HG02870 (cell line): ENCODE results near the gene TRERF1.
A peak's percentile ranks its signal among the peaks of the same experiment; 100 is the strongest.

Source experiments
- ATAC-seq: cut with Tn5 transposase; IDR thresholded peaks from one replicate; pipeline ENCODE4 v1.9.1; 2021; ENCODE audit warnings: mild to moderate bottlenecking, moderate library complexity; ENCODE audit not compliant: unreplicated experiment

Gene TRERF1

GRCh38 chr6:42394881-42395620 lies 56.7 kb downstream of the TRERF1 start:
- no peak for ATAC-seq

- ATAC-seq = no peak
Observed at GRCh38 chr6:42394151-42394550, 57.6 kb downstream of the TRERF1 start.

DNA sequence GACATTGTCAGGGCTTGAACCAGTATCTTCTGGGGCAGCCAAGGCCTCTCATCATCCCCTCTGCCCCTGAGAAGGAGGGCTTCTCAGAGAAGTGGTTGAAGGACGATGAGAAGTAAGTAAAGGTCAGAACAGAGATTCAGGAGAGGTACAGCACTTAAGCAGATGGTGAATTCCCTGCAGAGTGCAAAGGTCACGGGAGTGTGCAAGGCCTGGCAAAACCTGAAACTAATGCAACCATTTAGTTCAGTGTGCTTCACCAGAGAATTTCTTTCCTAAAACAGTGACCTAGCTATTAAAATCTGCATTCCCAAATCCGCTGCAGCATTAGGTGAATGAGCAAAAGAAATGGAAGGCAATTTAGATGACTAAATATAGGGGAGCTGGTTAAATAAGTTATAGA lies 58.4 kb downstream of the TRERF1 start:
- ATAC-seq = no peak

- no peak for ATAC-seq
Observed at GRCh38 chr6:42392833-42393232, 58.9 kb downstream of the TRERF1 start.

DNA sequence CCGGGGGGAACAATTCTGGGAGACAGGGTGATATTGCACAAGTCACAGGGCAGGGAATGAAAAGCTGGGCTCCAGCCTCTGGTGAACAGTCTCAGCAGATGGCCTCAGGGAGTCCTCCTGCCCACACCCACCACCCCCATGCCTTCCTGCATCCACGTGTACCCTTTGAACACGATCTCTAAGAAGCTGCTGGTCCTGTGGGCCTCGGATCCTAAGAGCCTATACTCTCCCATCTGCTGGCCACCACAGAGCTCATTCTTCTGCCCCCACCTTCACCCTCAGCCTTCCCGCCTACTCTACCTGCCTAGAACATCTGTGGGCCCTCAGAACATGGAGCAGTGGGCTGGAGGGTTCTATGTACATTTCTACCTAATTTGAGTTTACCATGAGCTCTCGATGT lies 60.3 kb downstream of the TRERF1 start:
- ATAC-seq = no peak

GRCh38 chr6:42390228-42390934 lies 61.3 kb downstream of the TRERF1 start:
- ATAC-seq = peak; percentile 65

DNA sequence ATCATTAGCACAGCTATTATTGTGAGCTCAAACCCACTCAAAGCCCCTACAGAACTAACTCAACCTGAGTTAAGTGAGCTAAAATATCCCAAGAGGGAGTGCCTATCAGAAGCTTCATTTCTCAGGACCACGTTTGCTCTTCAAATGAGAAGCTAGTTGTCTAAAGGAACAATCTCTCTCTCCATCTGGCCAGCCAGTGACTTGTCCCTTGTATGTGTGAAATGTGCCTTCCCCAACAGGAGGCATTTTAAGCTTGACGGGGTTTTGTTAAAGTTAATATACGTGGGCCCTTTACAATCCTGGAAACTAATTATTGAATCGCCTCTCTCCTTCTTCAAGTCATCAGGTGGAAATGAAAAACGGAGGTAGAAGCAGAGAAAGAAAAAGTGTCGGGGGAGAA lies 62.0 kb downstream of the TRERF1 start:
- no peak for ATAC-seq

GRCh38 chr6:42388046-42388445 lies 63.7 kb downstream of the TRERF1 start:
- ATAC-seq = no peak

DNA sequence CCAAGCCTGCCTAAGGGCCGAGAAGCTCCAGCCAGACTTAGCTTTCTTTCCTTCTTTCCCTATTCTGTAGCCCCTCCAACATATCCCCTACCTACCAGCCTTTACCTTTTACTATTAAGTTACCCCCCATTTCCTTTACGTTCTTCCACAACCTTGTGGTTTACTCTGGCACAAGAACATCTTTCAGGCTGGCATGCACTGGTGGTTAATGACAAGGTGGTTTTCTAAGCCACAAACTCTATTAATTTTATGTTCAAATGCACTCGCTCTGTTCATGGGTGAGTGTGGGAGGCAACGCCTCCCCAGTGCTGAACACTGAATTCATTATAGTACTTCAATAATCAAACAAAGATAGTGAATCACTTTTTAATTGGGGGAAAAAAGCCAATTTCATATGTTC lies 64.4 kb downstream of the TRERF1 start:
- no peak for ATAC-seq

GRCh38 chr6:42385339-42385738 lies 66.4 kb downstream of the TRERF1 start:
- ATAC-seq = no peak

- no peak for ATAC-seq
Observed at GRCh38 chr6:42383421-42384205, 68.1 kb downstream of the TRERF1 start.

DNA sequence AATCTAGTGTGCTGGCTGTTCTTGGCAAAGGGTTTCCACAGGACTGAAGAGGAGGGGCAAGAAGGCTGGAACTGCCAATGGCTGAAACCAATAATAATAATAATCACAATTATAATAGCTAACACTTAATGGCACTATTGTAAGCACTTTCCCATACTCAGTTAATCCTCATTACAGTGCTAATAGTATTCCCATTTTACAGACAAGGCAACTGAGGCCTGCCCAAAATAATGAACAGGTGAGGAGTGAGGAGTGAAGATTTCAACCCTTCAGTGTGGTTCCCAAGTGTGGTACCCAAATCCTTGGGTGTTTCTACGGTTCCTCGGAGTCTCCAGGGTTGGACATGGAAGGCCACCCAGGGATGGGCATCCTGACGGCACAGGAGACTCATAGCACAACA lies 69.9 kb downstream of the TRERF1 start:
- no peak for ATAC-seq

DNA sequence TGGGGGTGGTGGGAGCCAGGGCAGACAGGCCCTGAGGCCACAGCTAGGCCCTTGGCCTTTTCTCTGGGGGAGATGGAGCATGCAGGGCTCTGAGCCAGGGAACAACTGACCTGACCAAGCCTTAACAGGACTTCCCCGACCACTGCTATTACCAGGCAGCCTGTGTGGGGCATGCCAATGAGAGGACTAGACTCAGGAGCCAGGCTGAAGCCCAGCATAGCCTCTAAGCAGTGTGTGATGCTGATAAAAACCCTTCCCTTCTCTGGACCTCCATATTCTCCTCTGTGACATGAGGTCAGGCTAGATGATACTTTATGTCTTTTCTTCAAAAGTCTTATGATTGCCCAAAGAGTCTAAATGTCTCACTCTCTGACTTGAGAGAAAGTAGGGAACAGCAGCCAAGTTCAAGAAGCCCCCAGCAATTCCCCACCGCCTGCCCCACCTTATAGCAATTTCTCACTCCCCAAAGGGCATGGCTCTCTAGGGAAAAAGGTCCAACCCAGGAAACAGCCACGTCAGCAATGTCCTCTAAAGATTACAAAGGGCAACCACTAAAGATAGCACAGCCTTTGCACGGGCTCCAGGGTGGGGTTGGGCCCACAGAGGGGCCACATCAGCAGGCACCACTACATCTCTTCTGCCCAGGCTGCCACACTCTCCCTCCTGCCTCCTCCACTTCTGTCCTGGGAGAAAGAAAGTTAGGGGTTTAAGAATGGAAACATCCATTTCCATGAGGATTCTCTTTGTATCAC lies 71.3 kb downstream of the TRERF1 start:
- no peak for ATAC-seq

DNA sequence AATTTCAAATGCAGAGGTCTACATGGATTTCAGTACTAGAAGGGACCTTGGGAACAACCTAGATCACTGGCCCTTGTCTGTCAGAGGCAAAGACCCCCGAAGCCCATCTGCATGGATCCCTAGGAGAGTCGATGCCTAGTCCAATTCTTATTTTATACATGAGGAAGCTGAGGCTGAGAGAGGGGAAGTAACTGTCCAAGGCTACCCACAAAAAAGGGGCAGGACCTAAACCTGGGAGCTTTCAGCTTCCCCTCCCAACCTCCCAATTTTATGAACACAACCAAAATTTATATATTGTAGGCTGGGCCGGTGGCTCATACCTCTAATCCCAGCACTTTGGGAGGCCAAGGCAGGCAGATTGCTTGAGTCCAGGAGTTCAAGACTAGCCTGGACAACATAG lies 73.2 kb downstream of the TRERF1 start:
- no peak for ATAC-seq

DNA sequence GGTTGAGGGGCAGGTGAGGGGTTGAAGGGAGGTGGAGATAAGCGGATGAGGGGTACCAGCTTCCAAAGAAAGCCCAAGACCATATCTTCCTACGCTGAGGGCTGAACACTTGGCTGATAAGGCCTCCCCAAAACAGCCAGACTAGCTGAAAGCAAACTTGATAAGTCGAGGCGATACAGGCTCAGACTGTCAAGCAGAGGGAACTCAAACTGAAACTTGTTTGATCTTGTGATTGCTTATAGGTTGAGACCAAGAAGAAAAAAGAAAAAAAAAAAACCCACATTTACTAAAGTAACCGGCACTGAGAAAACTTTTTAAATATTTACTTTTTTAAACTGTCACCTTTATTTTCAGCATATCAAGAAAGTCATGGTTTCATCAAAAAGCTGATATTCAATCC lies 73.6 kb downstream of the TRERF1 start:
- ATAC-seq = no peak

DNA sequence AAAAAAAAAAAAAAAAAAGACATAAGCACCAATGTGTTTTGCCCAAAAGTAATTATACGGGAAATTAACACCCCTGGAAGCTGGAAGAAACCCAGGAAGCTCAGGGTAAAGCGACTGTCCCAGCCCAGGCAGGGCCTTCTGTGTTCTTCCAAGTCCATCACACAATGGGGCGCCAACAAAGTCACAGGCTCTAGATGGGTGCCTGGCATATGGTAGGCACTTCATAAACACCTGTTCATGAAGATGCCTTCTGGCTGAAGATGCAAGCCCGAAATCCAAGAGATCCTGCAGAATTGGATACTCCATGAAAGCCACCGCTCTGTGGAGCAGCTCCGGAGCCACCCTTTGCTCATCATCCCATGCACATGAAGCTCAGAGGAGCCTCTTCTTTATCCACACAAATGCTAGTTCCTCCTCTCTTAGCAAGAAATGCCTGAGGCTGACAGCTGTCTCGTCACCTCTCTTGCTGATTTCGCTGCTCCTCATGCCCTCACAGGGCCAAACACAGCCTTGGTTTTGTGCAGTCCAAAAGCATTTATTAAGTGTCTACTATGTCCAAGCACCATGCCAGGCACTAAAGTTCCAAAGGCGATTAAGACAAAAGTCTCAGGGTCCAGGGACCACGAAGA lies 76.6 kb downstream of the TRERF1 start:
- no peak for ATAC-seq

DNA sequence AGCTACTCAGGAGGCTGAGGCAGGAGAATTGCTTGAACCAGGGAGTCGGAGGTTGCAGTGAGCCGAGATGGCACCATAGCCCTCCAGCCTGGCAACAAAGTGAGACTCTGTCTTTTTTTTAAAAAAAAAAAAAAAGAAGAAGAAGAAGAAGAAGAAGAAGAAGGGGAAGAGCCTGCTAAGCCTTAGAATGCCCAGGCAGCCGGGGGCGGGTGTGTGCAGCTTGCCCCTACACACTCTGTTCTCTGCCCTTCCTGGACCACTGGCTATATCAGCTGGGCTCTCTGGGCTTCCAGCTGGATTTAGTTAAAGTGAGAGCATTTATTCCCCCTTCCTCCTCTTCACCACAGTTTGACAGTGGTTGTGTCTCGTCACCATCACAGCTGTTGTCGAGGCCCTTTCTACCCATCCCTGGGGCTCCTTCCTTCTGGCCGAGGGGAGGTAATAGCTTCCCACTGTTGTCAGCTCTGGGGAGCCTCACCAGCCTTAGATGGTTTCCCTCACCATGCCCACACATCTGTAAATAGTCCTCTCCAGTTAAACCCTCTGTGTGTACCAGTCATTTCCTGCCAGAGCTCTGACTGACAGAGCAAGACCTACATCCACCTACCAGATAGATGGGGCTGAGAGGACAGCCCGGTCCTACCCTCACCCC lies 77.6 kb downstream of the TRERF1 start:
- no peak for ATAC-seq

GRCh38 chr6:42372699-42373098 lies 79.0 kb downstream of the TRERF1 start:
- no peak for ATAC-seq

DNA sequence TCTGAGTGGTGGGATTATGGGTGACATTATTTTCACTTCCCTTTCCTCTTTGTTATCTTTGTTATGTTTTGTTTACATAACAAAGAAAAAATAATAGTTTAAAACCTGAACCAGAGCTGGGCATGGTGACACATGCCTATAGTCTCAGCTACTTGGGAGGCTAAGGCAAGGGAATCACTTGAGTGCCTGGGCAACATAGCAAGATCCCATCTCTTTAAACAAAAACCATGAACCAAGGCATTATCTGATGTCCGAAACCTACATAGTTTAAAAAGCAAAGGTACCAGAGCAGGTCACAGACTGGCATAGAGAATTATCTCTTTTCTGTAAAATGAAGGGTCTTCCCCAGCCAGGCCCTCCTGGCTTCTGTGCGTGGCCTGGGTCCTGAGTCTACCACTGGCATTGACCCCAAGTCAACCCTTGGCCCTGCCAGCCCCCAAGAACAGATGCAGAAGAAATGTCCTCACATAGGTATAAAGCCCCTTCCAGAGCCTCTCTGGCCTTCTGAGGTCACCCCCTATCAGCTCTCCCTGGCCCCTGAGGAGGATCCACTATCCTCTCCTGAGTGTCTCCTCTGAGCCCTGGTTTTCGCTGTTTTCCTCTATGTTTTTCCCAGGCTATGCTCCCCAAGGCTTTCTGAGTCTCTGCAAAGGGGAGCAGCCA lies 81.3 kb downstream of the TRERF1 start:
- no peak for ATAC-seq

DNA sequence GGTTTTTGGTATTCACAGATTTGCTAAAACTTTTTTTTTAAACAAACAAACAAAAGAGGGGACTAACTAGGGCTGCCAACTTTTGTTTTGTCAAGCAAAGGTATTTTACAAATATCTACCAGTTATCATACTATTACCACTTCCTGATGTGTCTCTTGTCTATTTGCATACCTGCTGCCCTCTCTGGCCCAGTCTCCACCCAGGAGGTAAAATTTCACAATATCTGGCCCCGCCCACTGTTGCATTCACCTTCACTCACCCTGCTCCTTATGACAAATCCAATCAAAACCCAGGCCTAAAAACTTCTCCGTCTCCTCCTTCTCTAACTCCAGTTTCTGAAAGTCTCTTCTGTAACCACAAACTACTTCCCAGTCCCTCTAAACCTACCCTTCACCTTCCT lies 82.2 kb downstream of the TRERF1 start:
- no peak for ATAC-seq
